ENCODE results near the gene CCL5. TPM values are rescaled to one million over a fixed set of nuclear protein-coding genes. Genes with fewer than 3 reads are reported as not detected.

The CCL5 gene
- total and polyA plus RNA-seq, 8 donors, result 2.0 to 32.2 (median 5.3) TPM; not detected in 2

DNA sequence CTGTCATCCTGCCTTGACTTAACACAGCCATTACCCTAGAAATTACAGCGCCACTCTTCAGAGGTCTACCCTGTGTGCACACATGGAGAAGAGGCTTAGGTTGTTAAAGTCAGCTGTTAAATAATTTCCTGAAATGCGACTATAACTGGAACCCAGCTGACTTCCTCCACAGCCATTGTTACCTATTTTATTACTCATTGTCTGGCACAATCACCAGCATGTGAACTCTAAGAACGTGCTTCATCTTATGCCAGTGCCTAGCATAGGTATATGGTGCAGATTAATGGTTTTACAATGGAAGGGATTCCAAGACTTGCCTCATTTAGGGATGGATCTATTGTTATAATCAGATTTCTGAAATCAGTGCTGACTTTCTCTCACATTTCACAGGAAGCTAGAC is 38.5 kb upstream of the CCL5 start:
- peaks cover 0 to 7% (median 0%) of the 10 kb centered on the region in 3 donors for H3K27me3 ChIP-seq
- no peaks in the 10 kb centered on the region for H3K4me1 ChIP-seq
- DNase-seq, result no peak
- intact Hi-C loops (cut with DNase I; ENCODE audit: low total_unique reads), result no loop called here
- H3K9me3 ChIP-seq, result no peaks in the 10 kb centered on the region
- no peak overlapping the region for H3K27ac ChIP-seq
- H3K36me3 ChIP-seq, result no peaks in the 10 kb centered on the region
- TF ChIP-seq POLR2AphosphoS5 (IDR thresholded peaks at IDR 0.05) (no peak), POLR2A (IDR thresholded peaks at IDR 0.05) (no peak), EP300 (IDR thresholded peaks at IDR 0.05) (no peak)
- TF ChIP-seq, protein P1, sequence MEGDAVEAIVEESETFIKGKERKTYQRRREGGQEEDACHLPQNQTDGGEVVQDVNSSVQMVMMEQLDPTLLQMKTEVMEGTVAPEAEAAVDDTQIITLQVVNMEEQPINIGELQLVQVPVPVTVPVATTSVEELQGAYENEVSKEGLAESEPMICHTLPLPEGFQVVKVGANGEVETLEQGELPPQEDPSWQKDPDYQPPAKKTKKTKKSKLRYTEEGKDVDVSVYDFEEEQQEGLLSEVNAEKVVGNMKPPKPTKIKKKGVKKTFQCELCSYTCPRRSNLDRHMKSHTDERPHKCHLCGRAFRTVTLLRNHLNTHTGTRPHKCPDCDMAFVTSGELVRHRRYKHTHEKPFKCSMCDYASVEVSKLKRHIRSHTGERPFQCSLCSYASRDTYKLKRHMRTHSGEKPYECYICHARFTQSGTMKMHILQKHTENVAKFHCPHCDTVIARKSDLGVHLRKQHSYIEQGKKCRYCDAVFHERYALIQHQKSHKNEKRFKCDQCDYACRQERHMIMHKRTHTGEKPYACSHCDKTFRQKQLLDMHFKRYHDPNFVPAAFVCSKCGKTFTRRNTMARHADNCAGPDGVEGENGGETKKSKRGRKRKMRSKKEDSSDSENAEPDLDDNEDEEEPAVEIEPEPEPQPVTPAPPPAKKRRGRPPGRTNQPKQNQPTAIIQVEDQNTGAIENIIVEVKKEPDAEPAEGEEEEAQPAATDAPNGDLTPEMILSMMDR (IDR thresholded peaks at IDR 0.05), result no peak
- no peak overlapping the region for H3K4me3 ChIP-seq
- 62 to 81% (median 73%) methylated on average over 3 of the region's 3 CpGs for WGBS, 5 donors

DNA sequence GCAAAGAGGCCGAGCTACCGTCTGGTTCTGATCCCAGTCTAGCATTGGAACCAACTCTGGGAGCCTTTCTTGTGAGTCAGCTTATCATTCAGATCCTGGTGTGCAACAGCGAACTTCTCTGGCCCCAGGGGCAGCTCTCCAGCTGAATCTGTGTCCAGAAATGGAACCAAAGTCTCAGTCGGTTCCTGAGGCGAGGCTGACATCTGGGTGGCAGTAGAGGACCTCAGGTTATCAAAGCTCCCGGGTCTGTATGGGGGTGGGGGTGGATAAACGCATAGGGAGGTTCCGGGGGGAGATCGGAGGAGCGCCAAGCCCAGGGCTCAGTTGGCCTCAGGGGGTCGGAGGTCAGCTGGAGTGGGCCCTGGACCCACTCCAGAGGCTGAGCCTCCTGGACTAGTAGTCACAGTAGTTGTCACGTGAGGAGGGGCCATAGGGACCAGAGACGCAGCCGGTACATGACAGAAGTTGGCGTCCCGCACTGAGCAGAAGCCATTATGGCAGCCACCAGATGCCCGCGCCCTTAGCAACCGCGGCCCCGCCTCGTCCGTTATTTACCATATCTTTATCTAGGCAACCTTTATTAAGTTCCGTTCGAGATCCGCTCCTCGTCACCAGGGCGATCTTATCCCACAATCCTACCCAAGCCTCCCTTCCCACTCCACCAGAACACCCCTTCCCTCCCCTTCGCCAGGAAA is 37.5 kb upstream of the CCL5 start:
- H3K36me3 ChIP-seq, result no peaks in the 10 kb centered on the region
- no peak overlapping the region for H3K4me3 ChIP-seq
- peaks cover 0 to 4% (median 0%) of the 10 kb centered on the region in 3 donors for H3K27me3 ChIP-seq
- intact Hi-C loops (cut with DNase I; ENCODE audit: low total_unique reads), result no loop called here
- WGBS, 5 donors, result 94 to 98% (median 96%) methylated on average over 27 to 29 of the region's 29 CpGs
- H3K4me1 ChIP-seq, result no peaks in the 10 kb centered on the region
- TF ChIP-seq POLR2AphosphoS5 (IDR thresholded peaks at IDR 0.05) (no peak), POLR2A (IDR thresholded peaks at IDR 0.05) (no peak), EP300 (IDR thresholded peaks at IDR 0.05) (no peak)
- TF ChIP-seq, protein P1 (IDR thresholded peaks at IDR 0.05), result no peak
- no peak overlapping the region for H3K27ac ChIP-seq
- DNase-seq, result no peak
- H3K9me3 ChIP-seq, result no peaks in the 10 kb centered on the region

DNA sequence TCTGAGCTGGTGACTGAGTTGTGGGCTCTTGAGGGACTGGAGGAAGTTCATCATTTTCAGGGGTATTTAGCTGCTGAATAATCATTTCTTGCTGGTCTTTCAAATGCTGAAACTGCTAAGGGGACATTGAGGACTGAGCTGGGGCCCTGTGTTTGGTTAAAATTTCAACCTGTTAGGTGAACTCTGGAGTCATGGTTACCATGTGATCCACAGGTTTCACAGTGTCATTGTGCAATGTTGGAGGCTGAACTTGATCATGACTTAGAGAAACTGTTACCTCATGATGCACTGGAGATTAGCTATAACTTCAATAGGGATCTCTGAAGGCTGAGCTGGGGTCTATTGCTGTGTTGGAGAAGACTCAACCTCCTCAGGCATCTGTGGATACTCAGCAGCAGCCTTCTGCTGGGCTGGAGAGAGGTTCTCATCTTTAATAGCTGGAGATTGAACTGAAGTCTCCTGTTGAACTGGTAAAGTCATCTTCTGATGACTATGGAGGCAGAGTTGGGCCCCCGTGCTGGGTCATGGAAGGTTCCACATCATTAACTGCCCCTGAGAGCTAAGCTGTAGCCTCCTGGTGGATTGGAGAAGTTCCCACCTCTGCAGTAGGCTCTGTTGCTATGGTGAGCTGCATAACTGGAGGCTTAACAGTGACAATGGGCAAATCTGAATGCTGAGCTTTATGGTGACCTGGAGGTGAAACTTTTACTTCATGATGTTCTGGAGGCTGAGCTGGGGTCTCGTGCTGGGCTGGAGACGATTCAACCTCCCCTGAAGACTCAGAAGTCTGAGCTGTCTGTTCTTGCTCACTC is 35.2 kb upstream of the CCL5 start:
- 63 to 90% (median 87%) methylated on average over 3 of the region's 3 CpGs for WGBS, 5 donors
- intact Hi-C loops (cut with DNase I; ENCODE audit: low total_unique reads), result no loop called here
- DNase-seq, result no peak
- H3K27ac ChIP-seq, result no peak overlapping the region
- H3K36me3 ChIP-seq, result no peaks in the 10 kb centered on the region
- TF ChIP-seq POLR2AphosphoS5 (IDR thresholded peaks at IDR 0.05), result no peak
- no peak for TF ChIP-seq EP300 (IDR thresholded peaks at IDR 0.05)
- TF ChIP-seq, protein P1 (IDR thresholded peaks at IDR 0.05), result no peak
- TF ChIP-seq POLR2A (IDR thresholded peaks at IDR 0.05), result no peak
- peaks cover 0 to 4% (median 0%) of the 10 kb centered on the region in 3 donors for H3K27me3 ChIP-seq
- H3K4me1 ChIP-seq, result no peaks in the 10 kb centered on the region
- no peaks in the 10 kb centered on the region for H3K9me3 ChIP-seq
- H3K4me3 ChIP-seq, result no peak overlapping the region

DNA sequence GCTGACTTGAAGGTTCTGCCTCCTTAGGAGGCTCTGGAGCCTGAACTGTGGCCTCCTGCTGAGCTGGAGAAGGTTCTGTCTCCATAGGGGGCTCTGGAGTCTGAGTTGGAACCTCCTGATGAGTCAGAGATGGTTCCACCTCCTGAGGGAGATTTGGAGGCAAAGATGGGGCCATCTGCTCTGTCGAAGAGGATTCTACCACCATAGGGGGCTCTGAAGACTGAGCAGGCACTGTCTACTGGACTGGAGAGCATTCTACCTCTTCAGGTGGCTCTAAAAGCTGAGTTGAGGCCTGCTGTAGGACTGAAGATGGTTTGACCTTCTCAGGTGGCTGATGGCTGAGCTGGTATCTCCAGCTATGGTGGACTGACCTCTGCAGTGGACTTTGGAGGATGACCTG is 34.2 kb upstream of the CCL5 start:
- DNase-seq, result no peak
- 84 to 100% (median 100%) methylated on average over 1 of the region's 1 CpG for WGBS, 5 donors
- no peaks in the 10 kb centered on the region for H3K36me3 ChIP-seq
- no peaks in the 10 kb centered on the region for H3K4me1 ChIP-seq
- no peak overlapping the region for H3K4me3 ChIP-seq
- H3K27ac ChIP-seq, result no peak overlapping the region
- peaks cover 0 to 4% (median 0%) of the 10 kb centered on the region in 3 donors for H3K27me3 ChIP-seq
- intact Hi-C loops (cut with DNase I; ENCODE audit: low total_unique reads), result no loop called here
- no peak for TF ChIP-seq POLR2A (IDR thresholded peaks at IDR 0.05)
- no peak for TF ChIP-seq EP300 (IDR thresholded peaks at IDR 0.05)
- TF ChIP-seq POLR2AphosphoS5 (IDR thresholded peaks at IDR 0.05), result no peak
- TF ChIP-seq, protein P1 (IDR thresholded peaks at IDR 0.05), result no peak
- no peaks in the 10 kb centered on the region for H3K9me3 ChIP-seq

Data from stomach (tissue), 9 donors.